HL-60/S4 (cell line): Measurements from ENCODE around the gene PHTF2.

ENCODE experiments used
- in situ Hi-C: fragments of 300-500 bp; cut with MboI; formaldehyde crosslinking; loops from 2 replicates; pipeline ENCODE4 v1.14.3; 2022; ENCODE audit warnings: low sequenced_read_pairs

PHTF2 gene

GRCh38 chr7:77791956-77792355, 6.6 kb upstream of the PHTF2 start:
- in situ Hi-C loops = no loop called here

GRCh38 chr7:77794000-77794399, 4.6 kb upstream of the PHTF2 start:
- in situ Hi-C loops = no loop called here

- in situ Hi-C loops = no loop called here
These were observed 2.5 kb upstream of the PHTF2 start for GRCh38 chr7:77796109-77796508.

GRCh38 chr7:77796960-77797359, 1.6 kb upstream of the PHTF2 start:
- in situ Hi-C loops = no loop called here

GRCh38 chr7:77797734-77798393, 709 bp upstream of the PHTF2 start:
- in situ Hi-C loops = no loop called here

- in situ Hi-C loops = no loop called here
These were observed 748 bp downstream of the PHTF2 start for GRCh38 chr7:77799078-77799964.

GRCh38 chr7:77800158-77800557, 1.6 kb downstream of the PHTF2 start:
- in situ Hi-C loops = no loop called here

- in situ Hi-C loops = no loop called here
These were observed 2.2 kb downstream of the PHTF2 start for GRCh38 chr7:77800730-77801129.

- in situ Hi-C loops = no loop called here
These were observed 4.2 kb downstream of the PHTF2 start for GRCh38 chr7:77802557-77803405.

GRCh38 chr7:77806425-77806824, 7.9 kb downstream of the PHTF2 start:
- in situ Hi-C loops = no loop called here

GRCh38 chr7:77808517-77808916, 9.9 kb downstream of the PHTF2 start:
- in situ Hi-C loops = no loop called here

- in situ Hi-C loops = no loop called here
These were observed 13.1 kb downstream of the PHTF2 start for GRCh38 chr7:77811516-77812289.

GRCh38 chr7:77812290-77812685, 13.7 kb downstream of the PHTF2 start:
- in situ Hi-C loops = no loop called here

GRCh38 chr7:77813180-77813579, 14.6 kb downstream of the PHTF2 start:
- in situ Hi-C loops = no loop called here

GRCh38 chr7:77819021-77819420, 20.4 kb downstream of the PHTF2 start:
- in situ Hi-C loops = no loop called here

GRCh38 chr7:77820967-77821366, 22.4 kb downstream of the PHTF2 start:
- in situ Hi-C loops = no loop called here

- in situ Hi-C loops = no loop called here
These were observed 23.7 kb downstream of the PHTF2 start for GRCh38 chr7:77822269-77822668.

- in situ Hi-C loops = no loop called here
These were observed 25.2 kb downstream of the PHTF2 start for GRCh38 chr7:77823787-77824186.

GRCh38 chr7:77824636-77825035, 26.1 kb downstream of the PHTF2 start:
- in situ Hi-C loops = no loop called here

GRCh38 chr7:77825131-77825530, 26.6 kb downstream of the PHTF2 start:
- in situ Hi-C loops = no loop called here

- in situ Hi-C loops = no loop called here
These were observed 27.7 kb downstream of the PHTF2 start for GRCh38 chr7:77826300-77826699.
